HG03066 (cell line): ENCODE results near the gene CCND3.
A peak's percentile ranks its signal among the peaks of the same experiment; 100 is the strongest.
"Not testable (repeated sequence)": the region's sequence is repeated elsewhere in the genome, so short reads cannot be mapped to it uniquely, and the experiment has no call there.

Source experiments
- ATAC-seq: cut with Tn5 transposase; IDR thresholded peaks from one replicate; pipeline ENCODE4 v1.9.1; 2021; ENCODE audit warnings: low read depth; ENCODE audit not compliant: unreplicated experiment

Gene CCND3

GRCh38 chr6:41954668-41955067 lies 13.1 kb upstream of the CCND3 start:
- ATAC-seq, result no peak

GRCh38 chr6:41947581-41948220 lies 6.1 kb upstream of the CCND3 start:
- no peak for ATAC-seq

GRCh38 chr6:41943456-41943855 lies 1.8 kb upstream of the CCND3 start:
- ATAC-seq, result no peak

- not testable (repeated sequence) for ATAC-seq
These were observed 1.3 kb upstream of the CCND3 start for GRCh38 chr6:41942882-41943281.

GRCh38 chr6:41942067-41942851 lies 651 bp upstream of the CCND3 start:
- ATAC-seq, result peak; percentile 6

GRCh38 chr6:41940759-41941279 lies 789 bp downstream of the CCND3 start:
- no peak for ATAC-seq

GRCh38 chr6:41939848-41940758 lies 1.5 kb downstream of the CCND3 start:
- no peak for ATAC-seq

GRCh38 chr6:41939176-41939847 lies 2.3 kb downstream of the CCND3 start:
- ATAC-seq, result no peak

- no peak for ATAC-seq
These were observed 2.9 kb downstream of the CCND3 start for GRCh38 chr6:41938590-41939175.

GRCh38 chr6:41937861-41938574 lies 3.6 kb downstream of the CCND3 start:
- ATAC-seq, result no peak

GRCh38 chr6:41937472-41937860 lies 4.1 kb downstream of the CCND3 start:
- no peak for ATAC-seq

GRCh38 chr6:41936073-41936837 lies 5.4 kb downstream of the CCND3 start:
- peak; percentile 41 for ATAC-seq

- ATAC-seq, result no peak
These were observed 5.9 kb downstream of the CCND3 start for GRCh38 chr6:41935685-41936072.

GRCh38 chr6:41935193-41935574 lies 6.4 kb downstream of the CCND3 start:
- ATAC-seq, result no peak

- no peak for ATAC-seq
These were observed 7.1 kb downstream of the CCND3 start for GRCh38 chr6:41934278-41935192.

- no peak for ATAC-seq
These were observed 9.2 kb downstream of the CCND3 start for GRCh38 chr6:41932378-41932777.

GRCh38 chr6:41931792-41932191 lies 9.8 kb downstream of the CCND3 start:
- no peak for ATAC-seq

GRCh38 chr6:41929924-41930323 lies 11.7 kb downstream of the CCND3 start:
- no peak for ATAC-seq
